ENCODE results near the gene HJURP. TPM values are rescaled to one million over a fixed set of nuclear protein-coding genes. Genes with fewer than 3 reads are reported as not detected.

The HJURP gene
- total RNA-seq, 1 donor from 2014 or later, result 0.55 TPM

- peak; percentile 80 for DNase-seq (ENCODE audit: low spot score)
These were observed 4.6 kb downstream of the HJURP start for GRCh38 chr2:233849607-233850271.

DNA sequence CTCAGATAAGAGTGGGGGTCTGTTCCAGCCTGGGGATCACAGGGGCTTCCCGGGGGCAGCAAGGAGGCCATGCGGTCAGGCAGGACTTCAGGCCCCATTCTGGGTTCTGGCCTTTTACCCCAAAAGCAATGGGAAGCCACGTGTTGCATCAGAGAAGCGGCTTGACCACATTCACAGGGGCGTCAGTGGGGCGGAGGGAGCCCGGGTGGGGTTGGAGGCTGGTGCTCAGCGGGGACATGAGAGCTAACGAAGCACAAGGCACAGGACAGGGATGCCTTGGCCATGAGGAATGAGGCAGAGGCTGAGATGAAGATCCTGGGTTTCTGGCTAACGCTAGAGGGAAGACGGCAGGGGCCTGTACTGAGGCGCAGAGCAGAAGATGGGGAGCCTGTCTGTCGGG lies 6.1 kb downstream of the HJURP start:
- peak; percentile 47 for DNase-seq (ENCODE audit: low spot score)

DNA sequence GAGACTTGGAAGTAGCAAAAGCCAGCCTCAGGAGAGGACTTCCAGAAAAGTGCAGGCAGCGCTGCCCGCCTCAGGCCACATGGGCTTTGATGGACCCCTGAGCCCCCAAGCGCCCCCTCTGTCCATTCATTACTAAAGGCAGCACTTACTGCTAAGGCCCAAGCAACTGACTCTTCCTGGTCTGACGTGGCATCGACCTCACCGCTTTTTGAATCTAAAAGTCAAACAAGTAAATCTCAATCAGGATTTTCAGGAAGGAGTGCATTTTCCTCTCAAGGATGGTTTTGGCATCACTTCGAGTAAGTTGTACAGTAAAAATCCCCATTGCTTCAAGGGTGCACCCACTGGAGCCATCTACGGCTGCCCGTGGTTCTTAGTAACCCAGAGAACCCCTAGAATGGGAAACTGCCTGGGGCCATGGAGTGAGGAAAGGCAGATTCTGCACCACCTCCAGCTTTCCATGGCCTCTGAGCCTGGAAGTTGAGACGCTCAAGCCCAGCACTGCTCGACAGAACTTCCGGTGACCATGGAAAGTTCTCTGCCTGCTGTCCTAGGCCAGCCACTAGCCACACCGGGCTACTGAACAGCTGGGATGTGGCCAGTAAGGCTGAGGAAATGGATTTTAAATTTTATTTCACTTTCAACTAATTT lies 7.0 kb downstream of the HJURP start:
- peak; percentile 55 for DNase-seq (ENCODE audit: low spot score)

- DNase-seq (ENCODE audit: low spot score), result peak; percentile 47
These were observed 7.7 kb downstream of the HJURP start for GRCh38 chr2:233846387-233847247.

- DNase-seq (ENCODE audit: low spot score), result peak; percentile 57
These were observed 8.9 kb downstream of the HJURP start for GRCh38 chr2:233845301-233846060.

DNA sequence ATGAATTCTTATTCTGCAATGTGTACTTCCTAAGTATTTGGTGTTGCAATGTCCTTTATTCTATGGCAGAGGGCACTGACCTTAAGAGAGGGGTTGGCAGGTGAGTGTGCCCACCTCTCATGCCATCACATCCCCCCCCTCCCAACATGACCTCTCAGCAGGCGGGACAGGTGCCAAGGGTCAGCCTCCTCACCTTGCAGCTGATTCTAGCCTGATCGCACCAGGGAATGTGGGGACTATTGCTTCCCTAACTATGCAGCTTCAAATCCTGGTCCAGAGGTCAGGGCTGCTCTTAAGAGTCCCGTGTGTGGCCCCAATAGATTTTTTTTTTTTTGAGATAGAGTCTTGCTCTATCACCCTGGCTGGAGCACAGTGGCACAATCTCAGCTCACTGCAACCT lies 9.5 kb downstream of the HJURP start:
- DNase-seq (ENCODE audit: low spot score), result no peak

DNA sequence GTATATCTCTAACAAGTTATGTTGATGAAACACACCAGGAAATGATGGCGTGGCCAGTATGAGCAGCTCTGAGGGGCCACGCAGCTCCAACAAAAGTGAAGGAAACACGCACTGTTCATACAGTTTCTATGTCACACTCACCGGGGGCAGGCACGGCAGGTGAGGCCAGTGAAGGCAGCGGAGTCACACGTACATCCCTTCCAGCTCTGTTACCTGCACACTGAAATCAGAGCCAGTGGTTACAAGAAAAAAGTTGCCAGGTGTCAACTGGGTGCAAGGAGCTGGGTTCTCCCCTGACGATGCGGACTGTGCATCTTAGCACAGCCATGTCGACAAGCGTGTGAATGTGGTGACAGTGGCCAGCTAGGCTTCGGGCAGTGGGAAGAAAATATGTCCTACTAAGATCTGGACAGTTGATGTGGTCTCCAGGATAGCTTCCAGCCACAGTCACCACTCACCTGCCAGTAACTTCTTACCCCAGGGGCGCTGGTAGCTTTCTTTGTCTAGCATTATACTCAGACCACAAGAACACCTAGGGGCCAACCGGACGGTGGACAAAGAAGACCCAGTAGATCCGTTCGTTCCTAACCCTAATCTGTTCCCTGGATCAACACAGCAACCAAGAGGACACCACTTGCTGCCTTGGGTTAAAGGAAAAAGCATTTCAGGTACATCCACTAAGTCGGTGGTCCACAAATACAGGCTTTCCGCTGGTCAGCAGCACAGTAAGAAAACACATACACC lies 10.1 kb downstream of the HJURP start:
- DNase-seq (ENCODE audit: low spot score), result peak; percentile 39

DNA sequence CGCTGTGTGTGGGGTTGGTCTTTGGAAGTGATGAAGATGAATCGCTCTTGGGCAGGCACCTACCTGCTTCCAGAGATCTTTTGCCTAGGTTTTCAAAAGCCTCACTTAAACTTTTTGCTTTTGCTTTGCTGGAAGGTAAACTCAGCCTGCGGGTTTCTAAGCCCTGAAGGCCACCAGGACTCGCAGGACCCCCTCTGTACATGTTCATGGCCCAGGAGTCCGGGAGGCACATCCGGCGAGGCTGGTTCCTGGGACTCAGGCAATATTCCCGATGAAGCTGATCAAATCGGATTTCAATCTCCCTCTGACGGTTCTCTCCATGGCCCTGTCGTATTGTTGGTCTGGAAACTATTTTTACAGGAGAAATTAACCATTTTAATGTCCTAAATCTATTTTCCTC lies 13.2 kb downstream of the HJURP start:
- DNase-seq (ENCODE audit: low spot score), result peak; percentile 81

DNA sequence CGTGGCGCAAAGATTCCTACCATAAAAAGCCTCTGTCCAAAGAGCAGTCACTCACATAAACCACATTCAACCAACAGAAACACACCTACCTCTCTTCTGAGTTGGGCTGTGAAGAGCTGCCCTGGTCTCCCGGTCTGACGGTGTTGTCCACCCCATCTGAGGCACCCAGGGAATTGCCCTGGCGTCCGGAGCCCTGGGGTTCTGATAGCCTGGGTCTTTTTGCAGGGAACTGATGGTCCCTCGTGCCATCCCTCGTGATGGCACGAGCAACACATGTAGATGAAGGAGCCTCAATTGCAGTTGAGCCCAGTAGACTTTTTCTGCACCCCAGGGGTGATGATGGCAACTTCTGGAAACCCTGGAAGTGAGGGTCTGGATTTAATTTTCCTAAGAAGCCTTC lies 13.8 kb downstream of the HJURP start:
- DNase-seq (ENCODE audit: low spot score), result peak; percentile 53

- peak; percentile 85 for DNase-seq (ENCODE audit: low spot score)
These were observed 14.9 kb downstream of the HJURP start for GRCh38 chr2:233839447-233839820.

DNA sequence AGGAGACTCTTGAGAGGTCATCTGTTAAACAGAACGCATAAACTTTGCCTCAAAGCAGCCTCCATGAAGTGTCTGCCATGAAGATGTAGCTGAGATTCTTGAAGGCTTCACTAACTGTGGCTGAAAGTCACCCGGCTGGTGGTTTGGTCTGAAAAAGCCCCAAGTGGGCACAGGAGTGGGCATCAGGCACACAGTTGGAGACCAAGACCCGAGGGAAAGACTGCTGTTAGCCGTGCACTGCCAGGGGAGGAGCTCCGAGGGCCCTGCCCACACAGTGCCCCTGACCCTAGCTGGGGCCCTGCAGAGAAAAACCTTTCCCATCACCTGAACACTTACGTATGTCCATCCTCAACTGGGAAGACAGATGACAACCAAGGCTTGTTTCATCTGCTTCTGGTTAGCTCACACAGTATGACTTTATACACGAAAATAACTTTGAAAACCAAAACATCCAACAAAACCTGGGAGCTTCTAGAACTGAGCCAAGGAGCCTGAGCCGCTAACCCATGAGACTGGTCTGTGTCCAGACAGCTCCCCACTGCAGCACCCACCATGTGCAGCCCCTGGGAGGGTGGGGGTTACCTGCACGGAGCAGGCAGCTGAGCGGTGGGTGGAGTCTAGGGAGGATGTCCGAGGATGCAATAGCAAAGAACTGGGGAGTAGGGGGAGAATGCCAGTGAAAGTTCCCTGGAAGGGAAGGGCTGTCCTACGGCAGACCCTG lies 15.4 kb downstream of the HJURP start:
- no peak for DNase-seq (ENCODE audit: low spot score)

DNA sequence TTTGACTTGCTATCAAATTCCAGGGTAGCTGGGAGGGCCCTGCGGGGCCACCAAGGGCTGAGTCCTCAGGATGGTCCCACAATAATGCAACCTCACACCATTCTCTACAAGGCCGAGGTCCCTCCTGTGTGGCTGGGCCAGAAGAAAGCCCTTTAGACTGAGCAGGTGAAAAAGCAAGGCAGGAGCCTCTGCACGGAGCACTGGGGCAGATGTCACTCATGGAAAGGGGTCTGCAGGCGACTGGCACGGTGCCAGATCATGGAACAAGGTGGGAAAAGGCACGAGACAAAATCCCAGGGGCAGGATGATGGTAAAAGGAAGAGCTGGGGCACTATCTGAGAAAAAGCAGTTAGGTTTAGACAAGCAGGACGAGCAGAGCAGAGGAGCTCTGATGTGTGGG lies 16.1 kb downstream of the HJURP start:
- DNase-seq (ENCODE audit: low spot score), result peak; percentile 71

GRCh38 chr2:233837694-233838229 lies 16.6 kb downstream of the HJURP start:
- DNase-seq (ENCODE audit: low spot score), result peak; percentile 51

DNA sequence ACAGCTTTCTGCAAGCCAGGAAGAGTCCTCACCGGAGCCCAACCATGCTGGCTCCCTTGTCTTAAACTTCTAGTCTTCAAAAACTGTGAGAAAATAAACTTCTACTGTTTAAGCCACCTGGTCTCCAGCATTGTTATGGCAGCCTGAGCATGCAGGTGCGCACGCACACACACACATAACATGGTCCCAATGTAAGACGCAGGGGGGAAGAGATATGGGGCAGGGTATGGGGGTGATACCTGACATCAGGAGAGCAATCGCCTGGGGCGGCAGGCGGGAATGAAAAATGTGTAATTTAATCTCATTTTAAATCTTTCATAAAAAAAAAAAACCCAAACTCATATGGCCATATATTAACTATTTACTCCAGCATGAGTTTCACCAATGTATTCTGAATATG lies 18.0 kb downstream of the HJURP start:
- peak; percentile 68 for DNase-seq (ENCODE audit: low spot score)

DNA sequence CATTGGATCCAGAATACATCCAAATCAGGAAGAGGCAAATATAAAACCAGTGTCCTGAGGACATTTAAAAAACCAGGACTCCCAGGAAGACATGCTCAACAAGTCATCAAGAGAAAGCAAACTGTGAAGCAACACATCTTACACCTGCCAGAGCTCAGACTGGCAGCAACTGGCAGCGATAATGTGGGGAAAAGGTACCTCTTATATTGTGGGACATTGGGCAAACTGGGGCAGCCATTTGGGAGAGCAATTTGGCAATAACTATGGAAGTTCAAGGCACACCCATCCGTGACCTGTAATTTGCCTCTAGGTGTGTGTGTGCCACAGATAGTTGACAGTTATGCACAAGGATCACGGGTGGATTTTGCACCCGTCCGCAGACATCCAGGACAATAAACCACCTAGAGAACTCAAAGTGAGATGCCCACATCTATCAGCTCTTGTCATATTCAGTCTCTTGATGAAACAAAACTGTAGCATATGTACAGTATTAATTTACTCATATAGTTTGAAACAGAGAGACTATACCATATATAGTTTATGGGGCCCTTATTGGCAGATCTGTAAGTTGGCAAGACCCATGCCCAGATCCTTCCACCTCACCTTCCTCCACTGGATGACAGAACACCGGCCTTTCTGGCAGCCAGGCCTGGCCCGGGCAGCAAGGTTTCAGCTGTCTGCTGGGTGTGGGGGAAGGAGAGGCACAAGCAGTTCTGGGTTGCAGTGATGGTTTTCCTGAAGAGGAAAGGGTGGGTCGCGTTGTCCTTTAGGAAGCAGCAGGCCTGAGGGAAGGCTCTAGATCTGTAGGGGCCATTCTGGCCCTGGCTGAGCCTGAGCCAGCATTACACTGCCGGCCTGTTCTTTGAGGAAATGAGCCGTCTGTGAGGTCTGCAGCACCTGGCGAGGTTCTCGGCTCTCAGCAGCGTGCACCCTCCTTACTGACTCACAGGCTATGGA lies 18.8 kb downstream of the HJURP start:
- peak; percentile 74 for DNase-seq (ENCODE audit: low spot score)

DNA sequence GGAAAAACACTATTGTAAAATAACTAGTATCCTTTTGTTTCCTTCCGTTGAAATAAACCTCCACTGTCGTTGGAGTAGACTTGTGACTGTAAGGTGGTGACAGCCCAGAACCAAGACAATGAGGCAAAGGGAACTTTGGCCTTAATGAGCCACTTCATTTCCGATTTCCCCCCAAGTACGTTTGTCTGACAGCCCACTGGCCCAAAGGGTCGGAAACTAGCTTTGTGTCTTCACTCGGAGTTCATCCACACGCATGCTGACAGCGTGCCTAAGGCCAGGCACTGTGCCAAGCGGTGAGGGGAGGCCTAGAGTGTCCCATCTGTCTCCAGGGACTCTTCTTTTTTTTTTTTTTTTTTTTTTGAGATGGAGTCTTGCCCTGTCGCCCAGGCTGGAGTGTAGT lies 21.0 kb downstream of the HJURP start:
- DNase-seq (ENCODE audit: low spot score), result peak; percentile 78

GRCh38 chr2:233832869-233833311 lies 21.4 kb downstream of the HJURP start:
- DNase-seq (ENCODE audit: low spot score), result peak; percentile 73

DNA sequence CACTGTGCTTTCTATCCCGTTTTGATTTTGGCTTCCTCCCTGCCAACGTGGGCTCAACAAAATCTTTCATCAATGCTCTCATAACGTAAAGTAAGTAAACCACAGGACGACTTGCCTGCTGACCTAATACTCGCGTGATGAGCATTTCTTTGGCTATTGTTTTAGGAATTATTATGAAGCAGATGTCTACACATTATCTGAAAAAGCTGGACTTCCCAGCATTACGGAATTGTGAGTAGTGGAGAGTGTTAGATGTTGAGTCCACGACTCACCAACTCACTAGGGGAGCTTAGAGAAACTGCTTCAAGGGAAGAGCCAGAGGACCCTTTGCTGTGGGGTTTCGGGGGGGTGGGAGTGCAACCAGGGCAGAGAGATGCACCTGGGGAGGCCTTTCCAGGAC lies 21.9 kb downstream of the HJURP start:
- no peak for DNase-seq (ENCODE audit: low spot score)

Measured in mesenteric fat pad (tissue), 1 donor.